Loucy (cell line): Measurements from ENCODE around the gene ISM2.

Source experiments
- H2AFZ ChIP-seq: fragments of 200-600 bp; sonication (generic); 2 replicates; pipeline ENCODE4 v1.6.0; 2016; ENCODE audit warnings: antibody characterized with exemption, mild to moderate bottlenecking, low read length, moderate library complexity
- H3F3A ChIP-seq: fragments of 200-600 bp; 2 replicates; pipeline ENCODE4 v1.6.0; 2016; ENCODE audit warnings: antibody characterized with exemption, low read depth, mild to moderate bottlenecking
- H3K27me3 ChIP-seq: fragments of 200-600 bp; sonication (generic); 2 replicates; pipeline ENCODE4 v1.6.1; 2014; ENCODE audit warnings: low read length, mild to moderate bottlenecking; ENCODE audit not compliant: insufficient read depth, poor library complexity, severe bottlenecking
- H3K36me3 ChIP-seq: fragments of 200-600 bp; sonication (generic); 2 replicates; pipeline ENCODE4 v1.6.1; 2016; ENCODE audit warnings: low read length; ENCODE audit not compliant: insufficient read depth
- H3K4me1 ChIP-seq: fragments of 200-600 bp; sonication (generic); 2 replicates; pipeline ENCODE4 v1.5.1; 2014; ENCODE audit warnings: low read length, mild to moderate bottlenecking; ENCODE audit not compliant: insufficient read depth, poor library complexity, severe bottlenecking
- H3K4me2 ChIP-seq: fragments of 200-600 bp; sonication (generic); 2 replicates; pipeline ENCODE4 v1.6.0; 2014; ENCODE audit warnings: antibody characterized with exemption, low read length, low read depth, mild to moderate bottlenecking; ENCODE audit not compliant: poor library complexity, severe bottlenecking
- H3K4me3 ChIP-seq: fragments of 200-600 bp; sonication (generic); 2 replicates; pipeline ENCODE4 v1.5.1; 2014; ENCODE audit warnings: low read length, mild to moderate bottlenecking, mixed read lengths; ENCODE audit not compliant: poor library complexity, severe bottlenecking
- H3K79me2 ChIP-seq: fragments of 200-600 bp; sonication (generic); 2 replicates; pipeline ENCODE4 v1.6.1; 2014; ENCODE audit warnings: low read length; ENCODE audit not compliant: insufficient read depth
- H3K9ac ChIP-seq: fragments of 200-600 bp; sonication (generic); 2 replicates; pipeline ENCODE4 v1.6.0; 2014; ENCODE audit warnings: mild to moderate bottlenecking, low read depth, low read length, moderate library complexity; ENCODE audit not compliant: poor library complexity, severe bottlenecking
- H3K9me2 ChIP-seq: fragments of 200-600 bp; sonication (generic); replicated peaks from 2 replicates; pipeline ENCODE4 v1.6.1; 2016; ENCODE audit warnings: low read depth, low read length, mixed read lengths
- H3K9me3 ChIP-seq: fragments of 200-600 bp; sonication (generic); 2 replicates; pipeline ENCODE4 v1.6.1; 2014; ENCODE audit warnings: mild to moderate bottlenecking, antibody characterized with exemption, low read length, low read depth; ENCODE audit not compliant: insufficient read depth
- H4K20me1 ChIP-seq: fragments of 200-600 bp; sonication (generic); 2 replicates; pipeline ENCODE4 v1.6.0; 2014; ENCODE audit warnings: antibody characterized with exemption, low read length, mild to moderate bottlenecking; ENCODE audit not compliant: insufficient read depth, poor library complexity, severe bottlenecking
- CTCF ChIP-seq: fragments of 200-600 bp; sonication (generic); conservative IDR thresholded peaks from 2 replicates; pipeline ENCODE4 v1.5.1; 2014; ENCODE audit warnings: mild to moderate bottlenecking, antibody characterized with exemption, low read length
- EZH2phosphoT487 ChIP-seq: fragments of 200-600 bp; IDR thresholded peaks from 2 replicates; pipeline ENCODE4 v1.6.1; 2018; ENCODE audit warnings: antibody characterized with exemption, mild to moderate bottlenecking, moderate library complexity, borderline replicate concordance

Gene ISM2

GRCh38 chr14:77524536-77524935 lies 25.9 kb upstream of the ISM2 start:
- H3K4me1 ChIP-seq = no peaks in the 10 kb centered on the region
- TF ChIP-seq CTCF (no peak), EZH2phosphoT487 (no peak)
- H3K9ac ChIP-seq = no peak overlapping the region
- H4K20me1 ChIP-seq = no peaks in the 10 kb centered on the region
- no peaks in the 10 kb centered on the region for H3K27me3 ChIP-seq
- no peaks in the 10 kb centered on the region for H3K9me2 ChIP-seq
- no peaks in the 10 kb centered on the region for H3K79me2 ChIP-seq
- no peak overlapping the region for H2AFZ ChIP-seq
- H3K36me3 ChIP-seq = peaks cover 22% of the 10 kb centered on the region
- H3K4me3 ChIP-seq = no peak overlapping the region
- no peaks in the 10 kb centered on the region for H3K9me3 ChIP-seq
- no peak overlapping the region for H3K4me2 ChIP-seq
- no peaks in the 10 kb centered on the region for H3F3A ChIP-seq

- Histone ChIP-seq H4K20me1 (no peaks in the 10 kb centered on the region), H3K36me3 (peaks cover 29% of the 10 kb centered on the region), H3K4me1 (no peaks in the 10 kb centered on the region), H3F3A (no peaks in the 10 kb centered on the region), H3K9ac (no peak overlapping the region), H3K4me2 (no peak overlapping the region), H3K27me3 (no peaks in the 10 kb centered on the region), H3K79me2 (no peaks in the 10 kb centered on the region), H3K9me3 (no peaks in the 10 kb centered on the region), H3K9me2 (no peaks in the 10 kb centered on the region), H2AFZ (no peak overlapping the region), H3K4me3 (no peak overlapping the region)
- no peak for TF ChIP-seq EZH2phosphoT487
- no peak for TF ChIP-seq CTCF
Measured at GRCh38 chr14:77523109-77523508, 24.5 kb upstream of the ISM2 start.

GRCh38 chr14:77520555-77520954 lies 21.9 kb upstream of the ISM2 start:
- no peak overlapping the region for H3K9ac ChIP-seq
- H3K4me3 ChIP-seq = no peak overlapping the region
- H3K36me3 ChIP-seq = peaks cover 53% of the 10 kb centered on the region
- H4K20me1 ChIP-seq = no peaks in the 10 kb centered on the region
- no peaks in the 10 kb centered on the region for H3K9me2 ChIP-seq
- H3K4me2 ChIP-seq = no peak overlapping the region
- no peaks in the 10 kb centered on the region for H3K79me2 ChIP-seq
- no peaks in the 10 kb centered on the region for H3K4me1 ChIP-seq
- H3F3A ChIP-seq = no peaks in the 10 kb centered on the region
- no peaks in the 10 kb centered on the region for H3K9me3 ChIP-seq
- H2AFZ ChIP-seq = no peak overlapping the region
- H3K27me3 ChIP-seq = no peaks in the 10 kb centered on the region
- TF ChIP-seq EZH2phosphoT487 (no peak), CTCF (no peak)
